Activated CD8-positive, alpha-beta memory T cell treated with anti-CD3 and anti-CD28 coated beads for 36 hours (primary cell): ENCODE results near the gene CTSH. TPM values are rescaled to one million over a fixed set of nuclear protein-coding genes. Genes with fewer than 3 reads are reported as not detected.

Source experiments
- CTCF ChIA-PET: fragments of 350-600 bp; sonication (Branson Sonifier 250); formaldehyde crosslinking; loops from one replicate; lab custom pipeline; 2021; ENCODE audit warnings: antibody characterized with exemption; lab: Charles Lee
- POLR2A ChIA-PET: fragments of 350-600 bp; sonication (Branson Sonifier 250); formaldehyde crosslinking; loops from one replicate; lab custom pipeline; 2021; ENCODE audit warnings: antibody characterized with exemption; lab: Charles Lee
- total RNA-seq, 2 experiments: library from RNA; stranded (reverse); gene quantifications; one replicate each; pipeline ENCODE4 v1.2.3, GENCODE V29; 2021

The CTSH gene
- total RNA-seq, 2 experiments from 2014 or later: 7.2 to 7.4 TPM

GRCh38 chr15:78927077-78927790 lies 17.6 kb downstream of the CTSH start:
- POLR2A ChIA-PET: no interaction called here
- CTCF ChIA-PET: no interaction called here

- ChIA-PET CTCF (no interaction called here), POLR2A (no interaction called here)
Measured at GRCh38 chr15:78925956-78926743, 18.7 kb downstream of the CTSH start.

DNA sequence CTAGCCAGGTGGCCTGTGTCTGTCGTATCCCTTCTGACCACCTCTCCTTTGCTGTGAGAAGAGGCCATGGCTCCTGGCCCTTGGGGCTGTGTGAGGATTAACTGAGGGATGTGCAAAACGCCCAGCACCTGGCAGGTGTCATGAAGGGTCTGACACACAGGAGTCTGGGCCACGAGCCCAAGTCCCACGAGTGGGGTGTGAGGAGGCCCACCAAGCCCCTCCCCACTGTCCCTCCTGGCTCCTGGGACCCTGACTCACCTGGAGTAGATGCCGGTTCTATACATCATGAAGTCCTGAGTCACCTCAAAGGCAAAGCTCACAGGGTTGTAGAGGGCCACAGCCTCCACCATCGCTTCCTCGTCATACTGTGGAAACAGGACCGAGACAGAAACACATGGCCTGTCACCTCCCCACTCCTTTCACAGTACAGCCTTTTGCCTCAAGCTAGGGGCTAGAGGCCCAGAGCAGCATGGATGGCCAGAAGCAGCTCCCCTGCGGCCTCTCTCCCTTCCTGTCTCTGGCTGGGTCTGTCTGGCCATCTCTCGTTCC lies 19.7 kb downstream of the CTSH start:
- ChIA-PET CTCF (no interaction called here), POLR2A (no interaction called here)

DNA sequence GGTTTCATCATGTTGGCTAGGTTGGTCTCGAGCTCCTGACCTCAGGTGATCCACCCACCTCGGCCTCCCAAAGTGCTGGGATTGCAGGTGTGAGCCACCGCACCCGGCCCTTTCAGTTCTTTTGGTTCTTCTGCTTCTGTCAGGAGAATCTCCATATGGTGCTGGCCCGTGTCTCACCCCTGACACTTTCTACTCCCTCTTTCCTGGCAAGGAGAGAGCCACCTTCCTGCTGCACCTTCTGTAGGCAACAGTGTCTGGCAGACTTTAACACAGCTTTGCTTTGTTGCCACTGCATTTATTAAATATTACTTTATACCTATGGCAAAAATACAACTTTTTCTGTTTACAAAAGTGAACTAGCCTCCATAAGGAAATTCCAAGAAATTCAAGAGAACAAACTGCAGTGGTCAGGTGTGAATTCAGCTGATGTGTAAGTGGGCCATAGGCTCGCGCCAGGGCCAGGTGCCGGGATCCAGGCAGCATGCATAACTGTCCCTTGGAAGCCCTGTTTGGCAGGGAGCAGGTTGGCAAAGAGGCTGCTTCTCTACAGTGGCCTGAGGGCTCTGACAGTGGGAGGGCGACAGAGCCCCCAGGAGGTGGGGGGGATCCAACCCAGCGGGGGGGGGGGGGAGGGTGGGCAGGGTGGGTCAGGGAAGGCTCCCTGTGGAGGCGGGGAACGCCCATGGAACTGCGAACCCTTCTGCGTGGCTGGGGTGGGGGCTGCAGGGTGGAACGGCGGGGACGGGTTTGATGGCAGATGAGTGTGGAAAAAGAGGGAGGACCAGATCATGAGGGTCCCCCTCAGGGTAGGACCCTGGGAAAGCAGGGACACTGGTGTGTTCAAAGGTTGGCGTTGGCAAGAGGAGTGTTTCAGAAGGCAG lies 21.1 kb downstream of the CTSH start:
- ChIA-PET CTCF (interaction anchor here (0.6 kb wide), 1 partner anchor 83 kb away, joined by 3 read pairs; no protein-coding TSS in a partner anchor), POLR2A (no interaction called here)

GRCh38 chr15:78923015-78923414 lies 21.8 kb downstream of the CTSH start:
- CTCF ChIA-PET: no interaction called here

DNA sequence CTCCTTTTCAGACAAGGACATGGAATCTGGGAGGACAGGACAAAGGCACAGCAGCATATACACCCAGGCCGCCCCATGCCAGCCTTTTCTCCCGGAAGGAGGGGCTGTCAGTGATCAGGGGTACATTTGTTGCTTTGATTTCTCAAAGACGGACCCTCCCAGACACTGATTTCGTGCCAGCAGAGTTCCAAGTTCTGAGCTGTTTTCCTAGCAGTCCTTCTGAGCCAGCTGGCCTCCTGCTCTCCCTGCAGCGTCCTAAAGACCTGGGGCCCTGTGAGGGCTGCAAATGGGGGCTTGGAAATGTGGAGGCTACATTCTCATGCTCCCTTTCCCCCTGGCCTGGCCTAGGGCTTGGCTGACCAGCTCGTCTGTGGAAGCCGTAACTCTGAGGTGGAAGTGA lies 22.3 kb downstream of the CTSH start:
- POLR2A ChIA-PET: no interaction called here
- CTCF ChIA-PET: interaction anchor here (0.8 kb wide), 1 partner anchor 12 kb away, joined by 3 read pairs; no protein-coding TSS in a partner anchor

More at GRCh38 chr15:78923015-78923414, 21.8 kb downstream of the CTSH start:
- POLR2A ChIA-PET: no interaction called here

DNA sequence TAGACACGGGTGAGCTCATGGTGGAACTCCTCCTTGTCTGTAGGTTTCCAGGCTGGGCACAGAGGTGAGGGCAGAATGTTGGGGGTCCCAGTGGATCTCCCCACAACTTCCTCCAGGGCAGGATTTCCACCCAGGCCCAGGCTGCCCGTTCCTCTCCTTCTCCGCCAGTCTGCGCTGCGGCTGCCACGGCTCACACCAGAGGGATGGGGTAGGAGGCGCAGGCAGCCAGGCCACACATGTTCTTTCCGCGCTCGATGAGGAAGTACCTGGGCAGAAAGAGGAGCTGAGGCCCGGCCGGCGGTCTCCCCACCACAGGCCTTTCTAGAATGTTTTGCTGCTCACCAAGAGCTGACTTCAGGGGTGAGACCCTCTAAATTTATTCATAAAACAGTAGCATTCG lies 22.9 kb downstream of the CTSH start:
- POLR2A ChIA-PET: no interaction called here

GRCh38 chr15:78921517-78921916 lies 23.3 kb downstream of the CTSH start:
- POLR2A ChIA-PET: no interaction called here
- CTCF ChIA-PET: interaction anchor here (0.8 kb wide), 1 partner anchor 11 kb away, joined by 3 read pairs; no protein-coding TSS in a partner anchor

More for the DNA sequence above, 22.9 kb downstream of the CTSH start:
- CTCF ChIA-PET: interaction anchor here (0.8 kb wide), 1 partner anchor 11 kb away, joined by 3 read pairs; no protein-coding TSS in a partner anchor

DNA sequence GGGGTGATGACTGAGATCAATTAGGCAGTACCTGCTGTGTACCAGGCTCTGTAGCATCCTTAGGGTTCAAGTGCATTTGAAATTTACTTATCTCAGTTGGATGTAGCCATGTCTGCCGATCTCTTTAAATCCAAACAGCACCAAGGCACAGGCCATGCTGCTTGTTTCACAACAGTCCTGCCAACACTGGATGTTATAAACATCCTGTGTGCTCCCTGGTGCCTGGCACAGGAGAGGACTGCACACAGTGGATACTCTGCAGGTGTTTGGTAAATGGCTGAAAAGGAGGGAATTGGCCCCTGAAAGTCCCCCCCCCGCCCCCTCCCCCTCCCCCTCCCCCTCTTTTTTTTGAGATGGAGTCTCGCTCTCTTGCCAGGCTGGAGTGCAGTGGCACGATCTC lies 27.0 kb downstream of the CTSH start:
- ChIA-PET POLR2A (no interaction called here), CTCF (no interaction called here)

GRCh38 chr15:78916088-78916487 lies 28.8 kb downstream of the CTSH start:
- ChIA-PET POLR2A (no interaction called here), CTCF (no interaction called here)

DNA sequence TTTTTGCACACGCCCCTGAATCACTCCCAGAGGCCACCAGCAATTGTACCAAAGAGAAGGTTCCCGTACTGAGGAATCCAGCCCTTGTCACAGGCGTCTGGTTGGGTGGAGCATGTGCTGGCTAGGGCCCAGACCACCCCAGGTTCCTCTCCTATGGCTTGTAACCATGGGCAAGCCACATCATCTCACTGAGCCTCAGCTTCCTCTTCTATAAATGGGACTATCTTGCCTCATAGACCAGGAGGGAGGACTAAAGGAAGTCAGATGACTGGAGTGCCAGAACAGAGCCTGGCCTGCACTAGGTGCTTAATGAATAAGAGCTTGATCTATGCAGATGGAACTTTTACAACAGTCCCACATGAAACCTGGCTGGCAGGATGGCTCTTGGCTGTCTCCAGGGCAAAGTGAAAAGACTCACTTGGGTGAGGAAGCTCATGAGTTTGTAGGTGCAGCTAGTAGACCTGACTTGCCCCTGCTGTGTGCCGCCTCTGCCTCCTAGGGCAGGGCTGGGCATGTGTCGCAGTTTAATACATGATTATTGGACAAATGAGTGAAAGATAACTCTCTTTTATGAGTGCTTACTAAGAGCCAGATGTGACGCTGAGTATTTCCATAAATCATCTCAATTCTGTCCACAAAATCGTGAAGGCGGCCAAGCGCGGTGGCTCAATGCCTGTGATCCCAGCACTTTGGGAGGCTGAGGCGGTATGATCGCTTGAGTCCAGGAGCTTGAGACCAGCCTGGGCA lies 29.3 kb downstream of the CTSH start:
- CTCF ChIA-PET: interaction anchor here (0.6 kb wide), 1 partner anchor 20 kb away, joined by 3 read pairs; no protein-coding TSS in a partner anchor

GRCh38 chr15:78914027-78914764 lies 30.6 kb downstream of the CTSH start:
- ChIA-PET CTCF (no interaction called here), POLR2A (no interaction called here)

More for the DNA sequence above, 29.3 kb downstream of the CTSH start:
- POLR2A ChIA-PET: no interaction called here

GRCh38 chr15:78913012-78913411 lies 31.8 kb downstream of the CTSH start:
- POLR2A ChIA-PET: no interaction called here
- CTCF ChIA-PET: no interaction called here

- ChIA-PET CTCF (no interaction called here), POLR2A (no interaction called here)
Measured at GRCh38 chr15:78912316-78912715, 32.5 kb downstream of the CTSH start.

GRCh38 chr15:78910271-78910670 lies 34.6 kb downstream of the CTSH start:
- POLR2A ChIA-PET: interaction anchor here (1.0 kb wide), 1 partner anchor 28 kb away, joined by 3 read pairs; no protein-coding TSS in a partner anchor
- CTCF ChIA-PET: interaction anchor here (1.4 to 3.1 kb wide), 2 partner anchors 12 to 96 kb away, joined by 3 to 13 read pairs; no protein-coding TSS in a partner anchor

DNA sequence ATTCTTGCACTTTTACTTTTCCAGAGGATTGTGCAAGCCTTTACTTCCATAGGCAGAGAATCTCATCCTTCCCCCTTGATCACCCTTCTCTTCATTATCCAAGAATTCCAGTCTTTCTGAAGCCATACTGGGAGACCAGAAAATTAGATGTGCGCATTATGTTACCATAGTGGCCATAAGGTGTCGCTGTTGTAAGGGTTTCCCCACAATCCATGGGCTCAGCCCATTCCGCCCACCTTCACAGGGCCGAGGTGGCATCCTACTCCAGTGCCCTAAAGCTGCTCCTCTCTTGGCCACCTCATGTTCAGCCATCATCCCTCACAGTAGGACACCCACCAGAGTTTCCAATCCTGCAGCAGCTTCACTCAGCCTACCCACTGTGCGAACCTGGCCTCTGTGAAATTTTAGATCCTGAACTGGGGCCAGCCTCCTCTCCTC lies 35.0 kb downstream of the CTSH start:
- CTCF ChIA-PET: interaction anchor here (1.4 to 3.1 kb wide), 2 partner anchors 12 to 97 kb away, joined by 3 to 13 read pairs; no protein-coding TSS in a partner anchor
- POLR2A ChIA-PET: interaction anchor here (1.0 kb wide), 1 partner anchor 28 kb away, joined by 3 read pairs; no protein-coding TSS in a partner anchor

- CTCF ChIA-PET: interaction anchor here (3.1 kb wide), 1 partner anchor 97 kb away, joined by 13 read pairs; no protein-coding TSS in a partner anchor
- POLR2A ChIA-PET: interaction anchor here (1.0 kb wide), 1 partner anchor 27 kb away, joined by 3 read pairs; no protein-coding TSS in a partner anchor
Measured at GRCh38 chr15:78909160-78909695, 35.6 kb downstream of the CTSH start.
